WERI-Rb-1 (cell line): Measurements from ENCODE around the gene CYP19A1.

Experiments
- DNase-seq: peaks from one replicate; pipeline ENCODE4 v3.0.0-alpha.2; 2020
- H3K27ac ChIP-seq: fragments of 250-450 bp; sonication (Bioruptor Pico); 2 replicates; pipeline ENCODE4 v1.5.1; 2020; ENCODE audit warnings: mild to moderate bottlenecking, moderate library complexity
- H3K27me3 ChIP-seq: fragments of 250-450 bp; sonication (Bioruptor Pico); 2 replicates; pipeline ENCODE4 v1.5.1; 2021; ENCODE audit warnings: mild to moderate bottlenecking, low read depth, moderate library complexity; ENCODE audit not compliant: insufficient read depth, severe bottlenecking
- H3K36me3 ChIP-seq: fragments of 250-450 bp; sonication (Bioruptor Pico); 2 replicates; pipeline ENCODE4 v1.5.1; 2020; ENCODE audit warnings: mild to moderate bottlenecking, moderate library complexity
- H3K4me3 ChIP-seq: 2 replicates; pipeline ENCODE4 v1.5.1; 2011; ENCODE audit warnings: low read depth, mild to moderate bottlenecking, control low read depth, low read length
- H3K9me3 ChIP-seq: fragments of 250-450 bp; sonication (Bioruptor Pico); 2 replicates; pipeline ENCODE4 v1.5.1; 2021; ENCODE audit warnings: mild to moderate bottlenecking, moderate library complexity; ENCODE audit not compliant: severe bottlenecking
- TF ChIP-seq, protein P1 (sequence below): IDR thresholded peaks from 2 replicates; pipeline ENCODE4 v1.5.1; 2011; ENCODE audit warnings: low read depth, mild to moderate bottlenecking, control low read depth, inconsistent platforms, low read length

Gene CYP19A1

DNA sequence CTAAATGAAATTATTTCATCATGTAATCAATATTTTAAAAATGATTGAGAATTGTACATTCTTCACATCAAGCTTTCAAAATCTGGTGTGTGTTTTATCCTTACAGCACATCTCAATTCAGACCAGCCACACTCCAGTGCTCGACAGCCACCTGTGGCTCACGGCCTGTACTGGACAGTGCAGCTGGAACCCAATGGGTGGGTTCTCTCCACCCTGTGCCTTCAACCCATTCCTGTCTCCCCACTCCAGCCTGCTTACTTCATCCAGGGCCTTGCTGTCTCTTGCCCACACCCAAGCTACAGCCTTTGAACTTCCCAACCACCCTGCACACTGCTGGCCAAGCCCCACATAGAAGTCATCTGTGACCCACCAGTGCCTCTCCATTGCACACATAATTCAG is 17.6 kb downstream of the CYP19A1 start:
- no peaks in the 10 kb centered on the region for H3K36me3 ChIP-seq
- H3K27me3 ChIP-seq = no peaks in the 10 kb centered on the region
- H3K4me3 ChIP-seq = no peak overlapping the region
- TF ChIP-seq, protein P1, sequence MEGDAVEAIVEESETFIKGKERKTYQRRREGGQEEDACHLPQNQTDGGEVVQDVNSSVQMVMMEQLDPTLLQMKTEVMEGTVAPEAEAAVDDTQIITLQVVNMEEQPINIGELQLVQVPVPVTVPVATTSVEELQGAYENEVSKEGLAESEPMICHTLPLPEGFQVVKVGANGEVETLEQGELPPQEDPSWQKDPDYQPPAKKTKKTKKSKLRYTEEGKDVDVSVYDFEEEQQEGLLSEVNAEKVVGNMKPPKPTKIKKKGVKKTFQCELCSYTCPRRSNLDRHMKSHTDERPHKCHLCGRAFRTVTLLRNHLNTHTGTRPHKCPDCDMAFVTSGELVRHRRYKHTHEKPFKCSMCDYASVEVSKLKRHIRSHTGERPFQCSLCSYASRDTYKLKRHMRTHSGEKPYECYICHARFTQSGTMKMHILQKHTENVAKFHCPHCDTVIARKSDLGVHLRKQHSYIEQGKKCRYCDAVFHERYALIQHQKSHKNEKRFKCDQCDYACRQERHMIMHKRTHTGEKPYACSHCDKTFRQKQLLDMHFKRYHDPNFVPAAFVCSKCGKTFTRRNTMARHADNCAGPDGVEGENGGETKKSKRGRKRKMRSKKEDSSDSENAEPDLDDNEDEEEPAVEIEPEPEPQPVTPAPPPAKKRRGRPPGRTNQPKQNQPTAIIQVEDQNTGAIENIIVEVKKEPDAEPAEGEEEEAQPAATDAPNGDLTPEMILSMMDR = no peak
- DNase-seq = no peak
- no peak overlapping the region for H3K27ac ChIP-seq
- no peaks in the 10 kb centered on the region for H3K9me3 ChIP-seq

DNA sequence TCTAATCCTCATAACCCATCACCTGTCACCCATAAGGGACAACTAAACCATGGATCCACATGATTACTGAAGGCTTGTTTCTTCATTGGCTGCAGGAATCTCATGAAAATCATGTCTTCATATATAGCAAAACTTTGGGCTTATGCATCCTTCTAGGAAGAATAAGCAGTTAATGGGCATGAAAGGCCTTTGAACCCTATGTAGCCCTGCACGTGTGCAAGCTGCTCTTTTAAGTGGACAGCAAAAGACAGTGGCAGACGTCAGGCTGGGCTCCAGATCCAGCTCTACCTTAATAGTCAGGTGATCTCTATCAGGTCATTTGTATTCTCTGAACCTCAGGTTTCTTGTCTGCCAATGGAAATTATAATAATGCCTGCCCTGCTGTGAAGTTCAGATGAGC is 18.9 kb downstream of the CYP19A1 start:
- no peak overlapping the region for H3K27ac ChIP-seq
- TF ChIP-seq, protein P1 = no peak
- no peak overlapping the region for H3K4me3 ChIP-seq
- DNase-seq = no peak
- no peaks in the 10 kb centered on the region for H3K36me3 ChIP-seq
- H3K27me3 ChIP-seq = no peaks in the 10 kb centered on the region
- no peaks in the 10 kb centered on the region for H3K9me3 ChIP-seq

DNA sequence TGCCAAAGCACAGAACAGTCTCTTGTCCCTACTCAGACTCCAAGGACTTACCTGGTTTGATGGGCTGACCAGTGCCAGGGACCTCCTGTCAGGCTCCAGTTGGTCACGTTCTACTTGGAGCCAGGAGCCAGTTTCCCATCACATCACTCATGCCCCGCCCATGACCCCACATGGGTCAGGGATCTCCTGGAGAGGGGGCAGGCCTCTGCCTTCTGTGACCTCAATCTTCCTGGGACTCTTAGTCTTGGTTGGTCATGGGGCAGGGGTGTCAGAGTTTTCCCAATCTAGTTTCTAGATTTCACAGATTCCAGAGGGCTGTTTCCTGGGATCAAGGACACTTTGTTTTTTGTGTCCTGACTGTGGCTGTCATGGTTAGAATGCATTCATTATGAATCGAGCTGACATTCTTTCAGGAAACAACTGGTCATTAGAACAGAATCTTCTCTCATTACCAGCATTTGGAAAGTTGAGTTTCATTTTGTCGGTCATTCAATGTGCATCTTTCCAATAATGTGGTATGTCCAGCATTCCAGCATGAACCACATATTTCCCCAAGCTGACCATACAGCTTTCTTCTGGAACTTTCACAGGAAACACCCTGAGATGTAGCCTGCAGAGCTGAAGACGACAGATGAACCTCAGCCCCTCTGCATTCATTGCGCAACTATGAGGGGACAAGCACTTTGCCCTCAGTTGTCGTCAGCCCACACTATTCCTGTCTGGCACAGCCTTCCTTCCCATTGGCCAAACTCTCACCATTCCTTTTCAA is 19.8 kb downstream of the CYP19A1 start:
- Histone ChIP-seq H3K36me3 (no peaks in the 10 kb centered on the region), H3K4me3 (no peak overlapping the region), H3K27ac (no peak overlapping the region), H3K9me3 (no peaks in the 10 kb centered on the region), H3K27me3 (no peaks in the 10 kb centered on the region)
- DNase-seq = no peak
- TF ChIP-seq, protein P1 = no peak

DNA sequence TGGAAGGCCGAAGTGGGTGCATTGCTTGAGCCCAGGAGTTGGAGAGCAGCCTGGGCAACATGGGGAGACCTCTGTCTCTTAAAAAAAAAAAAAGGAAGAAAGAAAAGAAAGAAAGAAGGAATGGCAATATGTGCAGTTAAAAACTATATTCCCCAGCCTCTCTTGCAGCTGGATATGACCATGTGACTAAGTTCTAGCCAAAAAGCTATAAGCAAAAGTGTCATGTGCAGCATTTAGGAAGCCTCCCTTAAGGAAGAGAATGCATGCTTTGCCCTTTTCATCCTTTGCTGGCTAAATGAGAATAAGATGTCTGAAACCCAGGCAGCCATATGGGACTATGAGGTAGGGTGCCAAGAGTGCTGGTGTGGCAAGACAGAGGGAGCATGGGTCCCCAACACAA is 21.8 kb downstream of the CYP19A1 start:
- H3K27me3 ChIP-seq = no peaks in the 10 kb centered on the region
- TF ChIP-seq, protein P1 = no peak
- no peak overlapping the region for H3K4me3 ChIP-seq
- H3K9me3 ChIP-seq = no peaks in the 10 kb centered on the region
- H3K27ac ChIP-seq = no peak overlapping the region
- no peaks in the 10 kb centered on the region for H3K36me3 ChIP-seq
- DNase-seq = no peak

DNA sequence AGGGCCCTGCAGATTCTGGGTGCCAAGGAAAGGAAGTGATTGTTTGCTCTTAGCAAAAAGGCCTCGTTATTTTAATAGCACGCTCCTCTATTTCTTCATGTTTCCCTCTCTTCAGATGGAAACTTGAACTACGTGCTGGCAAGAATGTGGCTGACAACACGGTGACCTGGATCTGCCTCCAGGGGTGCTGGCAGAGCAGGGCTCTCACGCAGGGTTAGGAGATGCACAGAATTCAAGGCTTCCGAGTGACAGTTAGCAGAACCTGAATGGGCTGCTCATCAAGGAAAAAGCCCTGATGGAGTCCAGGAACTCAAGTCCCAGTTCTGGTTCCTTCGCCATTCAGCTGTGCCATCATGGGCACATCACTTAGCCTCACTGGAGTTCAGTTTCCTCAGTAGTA is 22.7 kb downstream of the CYP19A1 start:
- H3K27ac ChIP-seq = no peak overlapping the region
- DNase-seq = no peak
- no peak overlapping the region for H3K4me3 ChIP-seq
- H3K9me3 ChIP-seq = no peaks in the 10 kb centered on the region
- H3K27me3 ChIP-seq = no peaks in the 10 kb centered on the region
- no peaks in the 10 kb centered on the region for H3K36me3 ChIP-seq
- TF ChIP-seq, protein P1 = no peak
